ENCODE results near the gene PSMB5.
A peak's percentile ranks its signal among the peaks of the same experiment; 100 is the strongest.

Gene PSMB5

DNA sequence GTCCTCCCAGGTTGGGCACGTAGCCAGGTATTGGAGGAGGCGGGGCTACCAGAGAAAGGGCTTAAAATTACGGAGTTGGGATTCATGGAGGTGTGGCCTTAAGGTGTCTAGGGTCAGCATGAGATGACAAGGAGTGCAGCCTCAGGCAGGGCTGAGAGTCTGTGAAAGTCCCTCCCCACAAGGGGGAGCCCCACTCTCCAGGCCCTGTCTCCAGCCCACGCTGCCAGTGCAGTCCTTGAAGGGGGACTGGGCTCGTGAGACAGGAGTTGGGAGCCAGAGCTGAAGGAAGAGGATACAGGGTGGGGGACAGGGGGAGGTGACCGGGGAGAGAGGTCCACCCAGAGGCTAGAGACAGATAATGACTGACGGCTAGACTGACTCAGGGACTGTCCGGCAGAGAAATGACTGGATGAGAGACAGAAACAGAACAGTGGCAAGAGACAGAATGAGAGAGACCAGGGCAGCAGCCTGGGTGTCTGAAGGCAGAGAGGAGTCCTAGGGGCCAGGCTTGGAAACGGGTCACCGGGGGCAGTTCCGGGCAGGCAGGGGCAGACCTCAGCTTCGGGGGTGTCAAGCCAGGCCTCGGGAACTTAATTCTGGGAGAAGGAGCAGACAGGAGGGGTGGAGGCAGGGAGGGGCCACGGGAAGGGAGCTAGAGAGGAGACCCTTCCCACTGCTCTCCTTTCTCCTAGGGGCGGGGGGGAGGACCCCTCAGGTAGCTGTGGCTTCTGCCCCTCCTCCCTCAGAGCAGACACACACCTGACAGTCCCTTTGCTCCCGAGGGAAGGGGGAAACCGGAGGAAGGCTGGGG is 21.6 kb upstream of the PSMB5 start:
- ChIA-PET POLR2A (ENCODE audit: low non-redundant PET) (no interaction called here), CTCF (interaction anchor here (0.6 to 4.5 kb wide), 17 partner anchors 10 to 306 kb away, joined by 3 to 69 read pairs (median 3); partner anchors contain the start of genes ACIN1, C14orf119 and HAUS4)
- H3K27ac ChIP-seq = peak overlapping the region; percentile 95
- peak; percentile 83 for DNase-seq (ENCODE audit: low spot score)
- TF ChIP-seq, protein P1, sequence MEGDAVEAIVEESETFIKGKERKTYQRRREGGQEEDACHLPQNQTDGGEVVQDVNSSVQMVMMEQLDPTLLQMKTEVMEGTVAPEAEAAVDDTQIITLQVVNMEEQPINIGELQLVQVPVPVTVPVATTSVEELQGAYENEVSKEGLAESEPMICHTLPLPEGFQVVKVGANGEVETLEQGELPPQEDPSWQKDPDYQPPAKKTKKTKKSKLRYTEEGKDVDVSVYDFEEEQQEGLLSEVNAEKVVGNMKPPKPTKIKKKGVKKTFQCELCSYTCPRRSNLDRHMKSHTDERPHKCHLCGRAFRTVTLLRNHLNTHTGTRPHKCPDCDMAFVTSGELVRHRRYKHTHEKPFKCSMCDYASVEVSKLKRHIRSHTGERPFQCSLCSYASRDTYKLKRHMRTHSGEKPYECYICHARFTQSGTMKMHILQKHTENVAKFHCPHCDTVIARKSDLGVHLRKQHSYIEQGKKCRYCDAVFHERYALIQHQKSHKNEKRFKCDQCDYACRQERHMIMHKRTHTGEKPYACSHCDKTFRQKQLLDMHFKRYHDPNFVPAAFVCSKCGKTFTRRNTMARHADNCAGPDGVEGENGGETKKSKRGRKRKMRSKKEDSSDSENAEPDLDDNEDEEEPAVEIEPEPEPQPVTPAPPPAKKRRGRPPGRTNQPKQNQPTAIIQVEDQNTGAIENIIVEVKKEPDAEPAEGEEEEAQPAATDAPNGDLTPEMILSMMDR (conservative IDR thresholded peaks at IDR 0.05; ENCODE audit: low read depth) = peak; percentile 80

DNA sequence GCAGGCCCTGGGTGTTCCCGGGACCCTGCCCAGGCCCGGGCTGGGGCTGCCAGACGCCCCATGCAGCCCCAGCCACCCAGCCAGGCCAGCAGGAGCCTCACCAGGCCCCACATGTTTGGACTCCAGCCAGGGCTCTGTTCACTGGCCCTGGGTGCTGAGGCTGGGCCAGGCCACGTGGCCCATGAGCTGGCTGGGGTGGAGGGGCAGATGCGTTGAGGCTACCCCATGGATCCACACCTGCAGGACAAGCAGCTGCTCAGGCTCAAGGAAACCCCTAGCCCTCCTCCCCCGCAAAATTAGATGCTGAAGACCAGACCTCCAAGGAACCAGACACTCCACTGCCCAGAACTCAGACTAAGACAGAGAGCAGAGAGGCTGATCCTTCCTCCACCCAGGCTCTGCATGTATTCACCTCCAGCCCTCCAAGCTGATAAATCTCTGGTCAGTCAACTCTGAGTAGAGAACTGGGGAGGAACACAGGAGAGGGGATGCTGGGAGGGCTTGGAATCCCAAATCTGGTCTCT is 21.0 kb upstream of the PSMB5 start:
- no peak for DNase-seq (ENCODE audit: low spot score)
- ChIA-PET CTCF (interaction anchor here (0.8 to 4.5 kb wide), 5 partner anchors 9 to 69 kb away, joined by 5 to 69 read pairs (median 5); partner anchors contain the start of gene PSMB11), POLR2A (ENCODE audit: low non-redundant PET) (no interaction called here)
- peak overlapping the region; percentile 95 for H3K27ac ChIP-seq
- TF ChIP-seq, protein P1 (conservative IDR thresholded peaks at IDR 0.05; ENCODE audit: low read depth) = no peak

DNA sequence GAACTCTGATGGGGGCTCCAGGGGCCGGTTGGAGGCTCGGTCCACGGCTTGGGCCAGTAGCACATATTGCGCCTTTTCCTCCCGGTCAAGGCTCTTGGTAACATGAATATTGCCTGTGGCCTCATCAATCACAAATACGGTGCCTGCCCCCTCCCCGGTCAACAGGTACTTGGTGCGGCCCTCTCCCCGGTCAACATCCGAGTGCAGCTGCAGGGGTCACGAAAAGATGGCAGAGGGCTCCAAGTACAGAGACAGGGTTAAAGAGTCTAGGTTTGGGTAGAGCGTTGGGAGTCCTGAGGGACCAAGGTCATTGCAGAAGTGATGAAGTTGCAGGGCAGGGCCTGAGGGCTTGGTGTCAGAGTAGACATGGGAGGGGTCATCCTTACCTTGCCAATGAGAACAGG is 20.4 kb upstream of the PSMB5 start:
- ChIA-PET POLR2A (ENCODE audit: low non-redundant PET) (no interaction called here), CTCF (interaction anchor here (0.8 to 4.5 kb wide), 4 partner anchors 8 to 69 kb away, joined by 5 to 69 read pairs (median 5); partner anchors contain the start of gene PSMB11)
- TF ChIP-seq, protein P1 (conservative IDR thresholded peaks at IDR 0.05; ENCODE audit: low read depth) = no peak

DNA sequence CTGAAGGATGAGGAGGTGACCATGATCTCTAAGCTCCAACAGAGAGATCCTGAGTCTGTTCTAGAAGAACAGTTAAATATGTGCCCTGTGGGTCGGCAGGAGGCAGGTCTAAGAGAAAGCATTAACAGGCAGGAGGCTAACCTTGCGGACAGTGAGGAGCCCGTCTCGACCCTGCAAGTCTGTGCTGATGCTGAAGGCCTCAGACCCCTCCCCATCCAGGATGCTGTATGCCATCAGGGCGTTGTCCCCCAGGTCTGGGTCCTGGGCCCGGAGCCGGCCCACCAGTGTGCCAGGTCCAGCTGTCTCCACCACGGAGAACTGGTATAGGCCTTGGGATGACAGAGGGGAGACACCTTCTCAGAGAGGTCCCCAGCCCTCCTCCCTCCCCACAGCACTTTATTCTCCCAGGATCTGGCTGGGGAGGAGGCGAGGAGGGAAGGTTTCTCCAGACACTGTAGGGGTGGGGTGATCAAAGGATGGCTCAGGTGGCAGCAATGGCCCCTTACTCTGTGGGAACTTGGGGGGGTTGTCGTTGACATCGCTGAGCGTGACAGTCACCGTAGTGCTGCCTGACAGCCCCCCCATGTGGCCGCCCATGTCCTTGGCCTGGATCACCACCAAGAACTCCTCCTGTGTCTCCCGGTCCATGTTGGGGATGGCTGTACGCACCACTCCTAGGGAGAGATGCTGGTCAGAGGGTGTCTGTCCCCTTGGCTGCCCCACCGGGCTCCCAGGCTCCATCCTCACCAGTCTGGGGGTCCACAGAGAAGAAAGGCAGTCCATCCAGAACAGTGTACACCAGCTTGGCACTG is 19.5 kb upstream of the PSMB5 start:
- H3K27ac ChIP-seq = peak overlapping the region; percentile 23
- no peak for DNase-seq (ENCODE audit: low spot score)
- POLR2A ChIA-PET (ENCODE audit: low non-redundant PET) = no interaction called here
- TF ChIP-seq, protein P1 (conservative IDR thresholded peaks at IDR 0.05; ENCODE audit: low read depth) = no peak
- CTCF ChIA-PET = interaction anchor here (0.6 to 1.6 kb wide), 4 partner anchors 15 to 1837 kb away, joined by 3 to 5 read pairs (median 4); no protein-coding TSS in a partner anchor

More for the DNA sequence above, 20.4 kb upstream of the PSMB5 start:
- peak overlapping the region; percentile 95 for H3K27ac ChIP-seq
- no peak for DNase-seq (ENCODE audit: low spot score)

DNA sequence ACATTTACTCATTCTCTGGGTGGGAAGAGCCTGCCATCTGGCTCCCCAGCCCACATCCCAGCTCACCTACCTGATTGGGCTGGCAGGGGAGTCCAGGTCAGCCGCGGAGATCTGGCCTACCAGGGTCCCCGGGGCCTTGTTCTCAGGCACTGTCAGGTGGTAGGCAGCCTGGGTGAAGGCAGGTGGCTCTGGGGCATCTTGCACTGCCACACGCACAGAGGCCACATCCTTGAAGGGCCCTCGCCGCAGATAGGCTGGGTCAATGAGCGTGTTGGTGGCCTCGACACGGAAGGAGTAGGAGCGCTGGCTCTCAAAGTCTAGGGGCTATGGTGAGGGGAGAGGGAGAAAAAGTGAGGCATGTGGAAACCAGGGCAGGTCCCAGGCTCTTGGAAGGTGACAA is 18.7 kb upstream of the PSMB5 start:
- TF ChIP-seq, protein P1 (conservative IDR thresholded peaks at IDR 0.05; ENCODE audit: low read depth) = no peak
- DNase-seq (ENCODE audit: low spot score) = no peak
- CTCF ChIA-PET = interaction anchor here (0.6 kb wide), 1 partner anchor 1836 kb away, joined by 3 read pairs; no protein-coding TSS in a partner anchor
- POLR2A ChIA-PET (ENCODE audit: low non-redundant PET) = no interaction called here
- peak overlapping the region; percentile 23 for H3K27ac ChIP-seq

DNA sequence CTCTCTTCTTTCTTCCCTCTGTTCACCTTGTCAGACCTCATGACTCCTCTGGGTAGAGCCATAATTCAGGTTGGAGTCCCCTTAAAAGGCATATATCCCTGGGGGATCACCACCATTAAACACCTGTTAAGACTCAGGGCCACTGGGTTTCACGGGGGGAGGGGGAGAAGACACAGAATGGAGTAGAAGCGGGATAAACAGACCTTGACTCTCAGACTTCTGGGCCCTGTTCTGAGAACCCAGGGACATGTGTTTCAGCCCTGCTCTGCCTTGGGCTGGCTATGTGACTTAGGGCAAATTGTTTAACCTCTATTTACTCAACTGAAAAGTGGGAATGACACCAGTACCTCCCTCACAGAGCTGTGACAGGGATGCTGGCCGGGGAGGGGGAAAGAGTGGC is 18.0 kb upstream of the PSMB5 start:
- TF ChIP-seq, protein P1 (conservative IDR thresholded peaks at IDR 0.05; ENCODE audit: low read depth) = no peak
- no peak for DNase-seq (ENCODE audit: low spot score)
- peak overlapping the region; percentile 46 for H3K27ac ChIP-seq
- CTCF ChIA-PET = interaction anchor here (1.1 kb wide), 1 partner anchor 88 kb away, joined by 3 read pairs; no protein-coding TSS in a partner anchor
- POLR2A ChIA-PET (ENCODE audit: low non-redundant PET) = no interaction called here
